ENCODE results near the gene NPRL2. TPM values are rescaled to one million over a fixed set of nuclear protein-coding genes. Genes with fewer than 3 reads are reported as not detected.

The NPRL2 gene
- total RNA-seq, 1 experiment from 2014 or later: 20.6 TPM

DNA sequence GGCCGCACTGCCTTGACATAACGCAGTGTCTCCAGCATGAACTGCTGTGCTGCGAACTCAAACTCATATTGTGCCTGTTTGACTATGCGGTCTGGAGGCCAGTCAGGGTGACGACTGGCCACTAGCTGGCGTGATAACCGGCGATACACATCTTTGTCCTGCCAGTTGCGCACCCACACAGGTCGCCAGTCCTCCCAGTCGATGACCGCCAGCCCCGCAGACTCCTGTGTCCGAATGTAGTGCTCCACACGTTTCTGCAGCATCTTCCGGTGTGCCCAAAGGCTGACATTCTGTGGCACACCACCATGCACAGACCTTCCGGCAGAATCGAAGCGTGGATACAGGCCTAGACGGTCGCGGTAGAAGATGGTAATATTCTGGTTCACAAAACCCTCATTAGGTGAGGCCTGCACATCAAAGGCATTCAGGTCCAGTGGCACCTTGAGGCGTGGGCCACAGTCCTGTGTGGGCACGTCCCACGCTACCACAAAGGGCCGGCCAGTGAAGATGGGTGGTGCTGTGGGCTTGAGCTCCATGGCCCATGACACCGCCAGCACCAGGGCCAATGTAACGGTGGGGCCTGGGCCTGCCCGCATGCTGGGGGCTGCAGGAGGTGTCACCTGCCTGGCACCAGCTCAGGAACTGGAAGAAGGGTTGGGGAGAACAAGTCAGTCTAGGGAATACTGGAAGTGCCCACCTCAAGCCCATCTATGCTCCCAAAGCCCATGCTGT, 30.5 kb downstream of the NPRL2 start:
- Mint-ChIP-seq H3K27me3 (ENCODE audit: low read depth) (no peaks in the 10 kb centered on the region), H3K27ac (peak overlapping the region; percentile 44; the same call in 1 of the 2 replicates), H3K4me1 (peaks cover 40% of the 10 kb centered on the region), H3K4me3 (peak overlapping the region; percentile 93), H3K9me3 (no peaks in the 10 kb centered on the region), H3K36me3 (peaks cover 36% of the 10 kb centered on the region)
- TF ChIP-seq OVOL2 (CRISPR knock-in tag; IDR thresholded peaks at IDR 0.05; ENCODE audit: borderline replicate concordance) (no peak), ZNF121 (CRISPR knock-in tag; IDR thresholded peaks at IDR 0.05) (0 out of 2 replicates have a peak, but pooled peaks have one; percentile 4)
- no peak for ATAC-seq
- DNase-seq (ENCODE audit: low spot score): no peak
- CTCF ChIA-PET: interaction anchor here (0.7 to 5.5 kb wide), 10 partner anchors 8 to 292 kb away, joined by 3 to 95 read pairs (median 4); partner anchors contain the start of genes CISH, HYAL1, HYAL3 and IFRD2
- POLR2A ChIA-PET: no interaction called here

DNA sequence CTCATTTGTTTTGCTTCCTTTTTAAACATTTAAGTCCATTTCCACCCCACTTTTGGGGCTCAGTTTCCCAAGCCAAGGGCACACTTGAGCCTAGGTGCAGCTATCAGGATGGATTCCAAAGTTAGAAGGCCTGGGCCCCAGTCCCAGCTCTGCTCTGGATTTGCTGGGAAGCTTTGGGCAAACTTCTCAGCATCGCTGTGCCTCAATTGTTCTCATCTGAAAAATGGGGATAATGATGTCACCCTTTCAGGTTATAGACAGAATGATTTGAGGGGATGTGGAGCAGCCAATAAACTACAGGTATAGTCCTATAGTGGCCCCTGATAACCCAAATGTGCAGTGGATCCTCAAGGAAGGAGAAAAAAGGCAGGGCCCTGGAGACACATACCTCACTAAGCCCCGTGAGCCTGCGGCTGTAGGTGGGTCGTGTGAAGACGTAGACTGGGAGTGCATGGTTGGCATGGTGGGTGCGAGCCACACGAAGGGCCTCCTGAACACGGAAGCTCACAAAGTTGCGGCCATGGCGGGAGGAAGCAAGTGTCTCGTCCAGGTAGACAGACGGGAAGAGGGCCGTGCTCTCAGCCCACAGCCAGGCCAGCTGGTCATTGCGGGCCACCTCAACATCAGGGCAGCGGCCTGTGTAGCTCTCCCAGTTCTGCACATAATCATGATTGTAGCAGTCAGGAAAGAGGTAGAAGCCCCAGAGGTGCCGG, 31.2 kb downstream of the NPRL2 start:
- ChIA-PET CTCF (interaction anchor here (0.6 to 2.1 kb wide), 7 partner anchors 9 to 409 kb away, joined by 3 to 6 read pairs (median 3); partner anchors contain the start of genes HYAL1 and IFRD2), POLR2A (no interaction called here)
- TF ChIP-seq PRRX2 (CRISPR knock-in tag; IDR thresholded peaks at IDR 0.05): no peak
- TF ChIP-seq ZNF138 (CRISPR knock-in tag; conservative IDR thresholded peaks at IDR 0.05): no peak
- no peak for TF ChIP-seq NFE2L1 (CRISPR knock-in tag; IDR thresholded peaks at IDR 0.05)
- no peak for TF ChIP-seq SOX15 (CRISPR knock-in tag; IDR thresholded peaks at IDR 0.05)
- no peak for TF ChIP-seq EMX1 (CRISPR knock-in tag; IDR thresholded peaks at IDR 0.05)
- TF ChIP-seq, protein P1, sequence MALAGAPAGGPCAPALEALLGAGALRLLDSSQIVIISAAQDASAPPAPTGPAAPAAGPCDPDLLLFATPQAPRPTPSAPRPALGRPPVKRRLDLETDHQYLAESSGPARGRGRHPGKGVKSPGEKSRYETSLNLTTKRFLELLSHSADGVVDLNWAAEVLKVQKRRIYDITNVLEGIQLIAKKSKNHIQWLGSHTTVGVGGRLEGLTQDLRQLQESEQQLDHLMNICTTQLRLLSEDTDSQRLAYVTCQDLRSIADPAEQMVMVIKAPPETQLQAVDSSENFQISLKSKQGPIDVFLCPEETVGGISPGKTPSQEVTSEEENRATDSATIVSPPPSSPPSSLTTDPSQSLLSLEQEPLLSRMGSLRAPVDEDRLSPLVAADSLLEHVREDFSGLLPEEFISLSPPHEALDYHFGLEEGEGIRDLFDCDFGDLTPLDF (CRISPR knock-in tag; IDR thresholded peaks at IDR 0.05): no peak
- TF ChIP-seq RELA (CRISPR knock-in tag; IDR thresholded peaks at IDR 0.05; ENCODE audit: borderline replicate concordance): no peak
- no peak for TF ChIP-seq CREB1 (CRISPR knock-in tag; IDR thresholded peaks at IDR 0.05)
- no peak for TF ChIP-seq ZNF232 (CRISPR knock-in tag; IDR thresholded peaks at IDR 0.05)
- Mint-ChIP-seq H3K27me3 (ENCODE audit: low read depth) (no peaks in the 10 kb centered on the region), H3K36me3 (peaks cover 38% of the 10 kb centered on the region), H3K4me3 (peak overlapping the region; percentile 93), H3K9me3 (no peaks in the 10 kb centered on the region), H3K4me1 (peaks cover 34% of the 10 kb centered on the region), H3K27ac (no peak overlapping the region)
- no peak for DNase-seq (ENCODE audit: low spot score)
- no peak for ATAC-seq

DNA sequence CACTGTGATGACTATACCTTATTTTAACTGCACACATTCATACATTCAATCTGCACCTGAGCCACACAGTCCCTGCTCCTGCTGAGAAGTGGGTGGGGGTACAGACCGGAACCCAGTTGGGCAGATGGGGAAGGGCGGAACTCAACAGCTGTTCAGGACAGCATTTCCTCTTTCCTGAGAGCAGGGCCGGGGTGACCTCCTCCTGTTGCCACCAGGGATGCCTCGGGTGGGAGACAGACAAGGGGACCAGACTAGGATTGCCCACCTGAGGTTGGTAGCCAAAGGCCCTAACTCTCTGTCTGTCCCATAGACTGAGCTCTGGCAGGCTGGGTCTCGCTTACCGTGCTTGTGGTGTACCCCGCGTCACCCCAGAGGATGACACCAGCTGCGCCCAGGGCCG, 32.0 kb downstream of the NPRL2 start:
- peaks cover 5% of the 10 kb centered on the region; the same call in 1 of the 2 replicates for H3K9me3 Mint-ChIP-seq
- DNase-seq (ENCODE audit: low spot score): no peak
- H3K27me3 Mint-ChIP-seq (ENCODE audit: low read depth): no peaks in the 10 kb centered on the region
- no peak for ATAC-seq
- ChIA-PET CTCF (interaction anchor here (1.0 to 2.1 kb wide), 4 partner anchors 10 to 408 kb away, joined by 3 to 6 read pairs (median 4); partner anchors contain the start of gene HYAL1), POLR2A (no interaction called here)
- no peak overlapping the region for H3K27ac Mint-ChIP-seq
- H3K36me3 Mint-ChIP-seq: peaks cover 45% of the 10 kb centered on the region
- H3K4me3 Mint-ChIP-seq: peak overlapping the region; percentile 16; the same call in 1 of the 2 replicates
- peaks cover 27% of the 10 kb centered on the region for H3K4me1 Mint-ChIP-seq
- TF ChIP-seq, protein P2, sequence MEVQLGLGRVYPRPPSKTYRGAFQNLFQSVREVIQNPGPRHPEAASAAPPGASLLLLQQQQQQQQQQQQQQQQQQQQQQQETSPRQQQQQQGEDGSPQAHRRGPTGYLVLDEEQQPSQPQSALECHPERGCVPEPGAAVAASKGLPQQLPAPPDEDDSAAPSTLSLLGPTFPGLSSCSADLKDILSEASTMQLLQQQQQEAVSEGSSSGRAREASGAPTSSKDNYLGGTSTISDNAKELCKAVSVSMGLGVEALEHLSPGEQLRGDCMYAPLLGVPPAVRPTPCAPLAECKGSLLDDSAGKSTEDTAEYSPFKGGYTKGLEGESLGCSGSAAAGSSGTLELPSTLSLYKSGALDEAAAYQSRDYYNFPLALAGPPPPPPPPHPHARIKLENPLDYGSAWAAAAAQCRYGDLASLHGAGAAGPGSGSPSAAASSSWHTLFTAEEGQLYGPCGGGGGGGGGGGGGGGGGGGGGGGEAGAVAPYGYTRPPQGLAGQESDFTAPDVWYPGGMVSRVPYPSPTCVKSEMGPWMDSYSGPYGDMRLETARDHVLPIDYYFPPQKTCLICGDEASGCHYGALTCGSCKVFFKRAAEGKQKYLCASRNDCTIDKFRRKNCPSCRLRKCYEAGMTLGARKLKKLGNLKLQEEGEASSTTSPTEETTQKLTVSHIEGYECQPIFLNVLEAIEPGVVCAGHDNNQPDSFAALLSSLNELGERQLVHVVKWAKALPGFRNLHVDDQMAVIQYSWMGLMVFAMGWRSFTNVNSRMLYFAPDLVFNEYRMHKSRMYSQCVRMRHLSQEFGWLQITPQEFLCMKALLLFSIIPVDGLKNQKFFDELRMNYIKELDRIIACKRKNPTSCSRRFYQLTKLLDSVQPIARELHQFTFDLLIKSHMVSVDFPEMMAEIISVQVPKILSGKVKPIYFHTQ (CRISPR knock-in tag; IDR thresholded peaks at IDR 0.05): no peak
- TF ChIP-seq, protein P3, sequence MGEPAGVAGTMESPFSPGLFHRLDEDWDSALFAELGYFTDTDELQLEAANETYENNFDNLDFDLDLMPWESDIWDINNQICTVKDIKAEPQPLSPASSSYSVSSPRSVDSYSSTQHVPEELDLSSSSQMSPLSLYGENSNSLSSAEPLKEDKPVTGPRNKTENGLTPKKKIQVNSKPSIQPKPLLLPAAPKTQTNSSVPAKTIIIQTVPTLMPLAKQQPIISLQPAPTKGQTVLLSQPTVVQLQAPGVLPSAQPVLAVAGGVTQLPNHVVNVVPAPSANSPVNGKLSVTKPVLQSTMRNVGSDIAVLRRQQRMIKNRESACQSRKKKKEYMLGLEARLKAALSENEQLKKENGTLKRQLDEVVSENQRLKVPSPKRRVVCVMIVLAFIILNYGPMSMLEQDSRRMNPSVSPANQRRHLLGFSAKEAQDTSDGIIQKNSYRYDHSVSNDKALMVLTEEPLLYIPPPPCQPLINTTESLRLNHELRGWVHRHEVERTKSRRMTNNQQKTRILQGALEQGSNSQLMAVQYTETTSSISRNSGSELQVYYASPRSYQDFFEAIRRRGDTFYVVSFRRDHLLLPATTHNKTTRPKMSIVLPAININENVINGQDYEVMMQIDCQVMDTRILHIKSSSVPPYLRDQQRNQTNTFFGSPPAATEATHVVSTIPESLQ (CRISPR knock-in tag; IDR thresholded peaks at IDR 0.05): no peak
- TF ChIP-seq, protein P4, sequence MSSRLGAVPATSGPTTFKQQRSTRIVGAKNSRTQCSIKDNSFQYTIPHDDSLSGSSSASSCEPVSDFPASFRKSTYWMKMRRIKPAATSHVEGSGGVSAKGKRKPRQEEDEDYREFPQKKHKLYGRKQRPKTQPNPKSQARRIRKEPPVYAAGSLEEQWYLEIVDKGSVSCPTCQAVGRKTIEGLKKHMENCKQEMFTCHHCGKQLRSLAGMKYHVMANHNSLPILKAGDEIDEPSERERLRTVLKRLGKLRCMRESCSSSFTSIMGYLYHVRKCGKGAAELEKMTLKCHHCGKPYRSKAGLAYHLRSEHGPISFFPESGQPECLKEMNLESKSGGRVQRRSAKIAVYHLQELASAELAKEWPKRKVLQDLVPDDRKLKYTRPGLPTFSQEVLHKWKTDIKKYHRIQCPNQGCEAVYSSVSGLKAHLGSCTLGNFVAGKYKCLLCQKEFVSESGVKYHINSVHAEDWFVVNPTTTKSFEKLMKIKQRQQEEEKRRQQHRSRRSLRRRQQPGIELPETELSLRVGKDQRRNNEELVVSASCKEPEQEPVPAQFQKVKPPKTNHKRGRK (CRISPR knock-in tag; IDR thresholded peaks at IDR 0.05; ENCODE audit: borderline replicate concordance): no peak
- TF ChIP-seq, protein P5, sequence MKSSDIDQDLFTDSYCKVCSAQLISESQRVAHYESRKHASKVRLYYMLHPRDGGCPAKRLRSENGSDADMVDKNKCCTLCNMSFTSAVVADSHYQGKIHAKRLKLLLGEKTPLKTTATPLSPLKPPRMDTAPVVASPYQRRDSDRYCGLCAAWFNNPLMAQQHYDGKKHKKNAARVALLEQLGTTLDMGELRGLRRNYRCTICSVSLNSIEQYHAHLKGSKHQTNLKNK (CRISPR knock-in tag; IDR thresholded peaks at IDR 0.05): no peak
- TF ChIP-seq ZNF423 (CRISPR knock-in tag; IDR thresholded peaks at IDR 0.05): no peak
- TF ChIP-seq CBFB (CRISPR knock-in tag; IDR thresholded peaks at IDR 0.05; ENCODE audit: low read depth): no peak
- TF ChIP-seq, protein P6, sequence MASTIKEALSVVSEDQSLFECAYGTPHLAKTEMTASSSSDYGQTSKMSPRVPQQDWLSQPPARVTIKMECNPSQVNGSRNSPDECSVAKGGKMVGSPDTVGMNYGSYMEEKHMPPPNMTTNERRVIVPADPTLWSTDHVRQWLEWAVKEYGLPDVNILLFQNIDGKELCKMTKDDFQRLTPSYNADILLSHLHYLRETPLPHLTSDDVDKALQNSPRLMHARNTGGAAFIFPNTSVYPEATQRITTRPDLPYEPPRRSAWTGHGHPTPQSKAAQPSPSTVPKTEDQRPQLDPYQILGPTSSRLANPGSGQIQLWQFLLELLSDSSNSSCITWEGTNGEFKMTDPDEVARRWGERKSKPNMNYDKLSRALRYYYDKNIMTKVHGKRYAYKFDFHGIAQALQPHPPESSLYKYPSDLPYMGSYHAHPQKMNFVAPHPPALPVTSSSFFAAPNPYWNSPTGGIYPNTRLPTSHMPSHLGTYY (CRISPR knock-in tag; IDR thresholded peaks at IDR 0.05): no peak
- no peak for TF ChIP-seq ZNF121 (CRISPR knock-in tag; IDR thresholded peaks at IDR 0.05)
- no peak for TF ChIP-seq MYBL2 (CRISPR knock-in tag; IDR thresholded peaks at IDR 0.05)
- TF ChIP-seq, protein P7, sequence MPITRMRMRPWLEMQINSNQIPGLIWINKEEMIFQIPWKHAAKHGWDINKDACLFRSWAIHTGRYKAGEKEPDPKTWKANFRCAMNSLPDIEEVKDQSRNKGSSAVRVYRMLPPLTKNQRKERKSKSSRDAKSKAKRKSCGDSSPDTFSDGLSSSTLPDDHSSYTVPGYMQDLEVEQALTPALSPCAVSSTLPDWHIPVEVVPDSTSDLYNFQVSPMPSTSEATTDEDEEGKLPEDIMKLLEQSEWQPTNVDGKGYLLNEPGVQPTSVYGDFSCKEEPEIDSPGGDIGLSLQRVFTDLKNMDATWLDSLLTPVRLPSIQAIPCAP (CRISPR knock-in tag; IDR thresholded peaks at IDR 0.05): no peak

Data from WTC11 (cell line).